Glutamatergic neuron (in vitro differentiated cells): ENCODE measurements around the gene SH3GLB1. TPM values are rescaled to one million over a fixed set of nuclear protein-coding genes. Genes with fewer than 3 reads are reported as not detected.

Experiments used
- DNase-seq: peaks from one replicate; pipeline ENCODE4 v3.0.0; 2022
- H3K27ac Mint-ChIP-seq: one replicate; pipeline ENCODE4 v1.8.0; 2020; ENCODE audit warnings: mild to moderate bottlenecking, mixed read lengths, inconsistent platforms; ENCODE audit not compliant: unreplicated experiment
- H3K27me3 Mint-ChIP-seq: one replicate; pipeline ENCODE4 v1.8.0; 2020; ENCODE audit warnings: mild to moderate bottlenecking, moderate library complexity, mixed read lengths, inconsistent platforms; ENCODE audit not compliant: unreplicated experiment
- H3K36me3 Mint-ChIP-seq: one replicate; pipeline ENCODE4 v1.8.0; 2020; ENCODE audit warnings: mild to moderate bottlenecking, mixed read lengths, inconsistent platforms; ENCODE audit not compliant: unreplicated experiment
- H3K4me1 Mint-ChIP-seq: one replicate; pipeline ENCODE4 v1.8.0; 2020; ENCODE audit warnings: mild to moderate bottlenecking, low read depth, mixed read lengths, inconsistent platforms; ENCODE audit not compliant: unreplicated experiment
- H3K4me3 Mint-ChIP-seq: one replicate; pipeline ENCODE4 v1.8.0; 2020; ENCODE audit warnings: mild to moderate bottlenecking, mixed read lengths, inconsistent platforms; ENCODE audit not compliant: unreplicated experiment
- H3K9me3 Mint-ChIP-seq: one replicate; pipeline ENCODE4 v1.8.0; 2020; ENCODE audit warnings: mild to moderate bottlenecking, moderate library complexity, mixed read lengths, inconsistent platforms; ENCODE audit not compliant: unreplicated experiment
- CTCF ChIP-seq: fragments of 200-600 bp; sonication (generic); IDR thresholded peaks from one replicate; pipeline ENCODE4 v1.5.0; 2021; ENCODE audit not compliant: partially characterized antibody, unreplicated experiment
- total RNA-seq: library from RNA; stranded (reverse); fragmentation: NEBNext Ultra II Directional; extraction: Animal tissue kit (Norgen Biotek cat#: 25700); gene quantifications from one replicate; pipeline ENCODE4 v1.2.1, GENCODE V29; 2021; ENCODE audit not compliant: unreplicated experiment

Gene SH3GLB1
- total RNA-seq, 1 donor from 2014 or later: 113 TPM

- Mint-ChIP-seq H3K4me1 (peaks cover 3% of the 10 kb centered on the region), H3K27me3 (no peaks in the 10 kb centered on the region), H3K4me3 (no peak overlapping the region), H3K27ac (no peak overlapping the region), H3K9me3 (no peaks in the 10 kb centered on the region), H3K36me3 (no peaks in the 10 kb centered on the region)
- no peak for DNase-seq
- TF ChIP-seq CTCF: no peak
Observed at GRCh38 chr1:86753700-86754099, 49.3 kb downstream of the SH3GLB1 start.

DNA sequence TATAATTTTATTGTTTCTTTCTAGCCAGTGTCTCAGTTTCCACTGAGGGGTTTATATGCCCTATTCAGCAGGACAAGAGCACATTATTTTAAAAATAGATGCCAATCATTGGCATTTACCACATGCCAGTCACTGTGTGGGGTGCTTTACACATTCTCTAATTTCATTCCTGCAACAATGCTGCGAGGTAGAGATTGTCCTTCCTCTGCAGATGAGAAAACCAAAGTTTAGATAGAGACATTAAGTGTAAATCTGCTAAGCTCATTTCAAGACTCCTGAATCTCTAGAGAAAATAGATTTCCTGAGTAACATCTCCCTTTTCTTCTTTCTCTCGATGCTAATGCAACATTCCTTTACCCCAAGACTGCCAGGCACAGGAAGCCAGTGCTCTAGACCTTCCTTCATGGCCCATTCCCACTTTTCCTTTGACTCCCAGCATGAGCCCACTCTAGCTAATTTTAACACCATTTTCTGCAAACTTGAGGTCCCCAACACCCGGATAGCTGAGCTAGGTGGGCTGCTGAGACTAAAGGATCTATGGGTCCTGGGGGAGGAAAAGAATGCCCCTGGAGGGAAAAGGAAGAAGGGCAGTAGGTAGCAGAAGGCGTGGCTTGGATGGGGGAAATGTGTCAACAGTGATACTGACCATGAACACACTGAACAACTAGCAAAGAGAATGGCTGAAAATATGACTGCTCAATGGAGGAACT is 50.0 kb downstream of the SH3GLB1 start:
- no peak for TF ChIP-seq CTCF

DNA sequence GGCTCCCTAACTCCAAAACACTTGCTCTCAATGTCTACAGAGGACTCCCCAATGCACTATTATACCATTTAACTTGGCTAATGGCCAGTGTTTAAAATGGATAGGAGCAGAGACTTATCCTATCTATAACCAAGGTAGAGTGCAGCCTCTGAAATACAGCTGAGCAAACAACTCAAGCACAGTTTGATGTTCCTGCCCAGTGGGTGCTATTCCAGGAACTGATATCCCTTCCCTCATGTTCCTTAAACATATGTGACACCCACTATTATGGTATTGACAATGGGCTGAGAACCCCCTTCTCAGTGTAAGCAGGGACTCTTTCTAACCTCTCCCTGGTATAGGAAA is 51.7 kb downstream of the SH3GLB1 start:
- peaks cover 3% of the 10 kb centered on the region for H3K4me1 Mint-ChIP-seq

More for the DNA sequence above, 50.0 kb downstream of the SH3GLB1 start:
- H3K27me3 Mint-ChIP-seq: no peaks in the 10 kb centered on the region
- no peaks in the 10 kb centered on the region for H3K9me3 Mint-ChIP-seq
- H3K4me1 Mint-ChIP-seq: peaks cover 3% of the 10 kb centered on the region
- no peak for DNase-seq
- no peaks in the 10 kb centered on the region for H3K36me3 Mint-ChIP-seq
- no peak overlapping the region for H3K27ac Mint-ChIP-seq
- no peak overlapping the region for H3K4me3 Mint-ChIP-seq

DNA sequence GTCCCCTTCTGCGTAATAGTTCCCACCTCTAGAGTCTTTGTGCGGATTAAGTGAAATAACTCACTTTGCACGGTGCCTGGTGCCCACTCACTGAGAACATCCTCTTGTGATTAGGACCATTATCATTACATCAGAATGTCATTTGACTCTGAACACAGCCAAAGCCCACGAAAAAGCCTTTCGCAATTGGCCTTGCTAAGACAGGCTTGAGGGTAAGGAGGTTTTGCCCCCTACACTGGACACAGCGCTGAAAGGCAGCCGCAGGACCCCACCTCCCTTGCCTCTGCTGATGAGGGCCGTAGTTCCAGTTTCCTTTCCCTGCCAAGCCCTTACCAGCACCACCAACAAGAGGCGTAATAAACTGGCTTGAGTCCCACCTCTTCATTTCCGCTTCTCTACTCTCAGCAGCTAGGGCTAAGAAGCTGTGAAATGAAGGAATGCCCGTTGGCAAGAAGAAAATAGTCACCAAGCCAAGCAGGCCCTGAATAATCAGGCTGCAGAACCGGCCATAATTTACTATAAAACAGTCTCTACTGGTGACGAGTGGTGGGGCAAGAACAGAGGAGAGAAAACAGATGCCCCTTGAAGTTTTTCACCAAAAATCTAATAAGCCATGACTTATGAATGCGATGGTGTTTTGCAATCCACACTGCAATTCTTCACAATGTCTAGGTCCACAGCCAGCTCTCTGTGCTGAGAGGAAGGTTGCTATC is 53.1 kb downstream of the SH3GLB1 start:
- no peak for DNase-seq
- Mint-ChIP-seq H3K27me3 (no peaks in the 10 kb centered on the region), H3K4me3 (no peak overlapping the region), H3K27ac (no peak overlapping the region), H3K4me1 (no peaks in the 10 kb centered on the region), H3K36me3 (no peaks in the 10 kb centered on the region), H3K9me3 (no peaks in the 10 kb centered on the region)
- no peak for TF ChIP-seq CTCF

More for the DNA sequence above, 51.7 kb downstream of the SH3GLB1 start:
- Mint-ChIP-seq H3K36me3 (no peaks in the 10 kb centered on the region), H3K27ac (no peak overlapping the region), H3K4me3 (no peak overlapping the region), H3K27me3 (no peaks in the 10 kb centered on the region), H3K9me3 (no peaks in the 10 kb centered on the region)
- no peak for DNase-seq
- TF ChIP-seq CTCF: no peak

GRCh38 chr1:86758570-86758969 is 54.2 kb downstream of the SH3GLB1 start:
- Mint-ChIP-seq H3K27me3 (no peaks in the 10 kb centered on the region), H3K4me1 (no peaks in the 10 kb centered on the region), H3K4me3 (no peak overlapping the region), H3K27ac (no peak overlapping the region), H3K9me3 (no peaks in the 10 kb centered on the region), H3K36me3 (no peaks in the 10 kb centered on the region)
- no peak for DNase-seq
- no peak for TF ChIP-seq CTCF
